B cell (primary cell): ENCODE measurements around the gene UBXN7. TPM values are rescaled to one million over a fixed set of nuclear protein-coding genes. Genes with fewer than 3 reads are reported as not detected.

ENCODE experiments used
- ATAC-seq: fragments of 200-7000 bp; cut with Tn5 transposase; one replicate; pipeline ENCODE4 v1.10.0; 2021; ENCODE audit warnings: low read depth, mild to moderate bottlenecking, moderate number of reproducible peaks, moderate library complexity
- CTCF ChIA-PET: fragments of 350-600 bp; sonication (Branson Sonifier 250); formaldehyde crosslinking; loops from one replicate; lab custom pipeline; 2021; ENCODE audit warnings: antibody characterized with exemption, inconsistent platforms; lab: Charles Lee
- POLR2A ChIA-PET: fragments of 350-600 bp; sonication (Branson Sonifier 250); formaldehyde crosslinking; loops from one replicate; lab custom pipeline; 2021; ENCODE audit warnings: antibody characterized with exemption; lab: Charles Lee
- DNase-seq: peaks from one replicate; pipeline ENCODE4 v3.0.0; 2013
- H2AFZ ChIP-seq: 2 replicates; pipeline ENCODE4 v1.6.1; 2012; ENCODE audit warnings: mild to moderate bottlenecking, low read depth, low read length; ENCODE audit not compliant: insufficient read depth, poor library complexity, severe bottlenecking
- H3K27ac ChIP-seq, 2 donors: 1 replicate in 1 of 2; 2 replicates in 1 of 2; pipeline ENCODE4 v1.5.1; 2012 to 2013; ENCODE audit warnings: low read length in 2 of 2, mild to moderate bottlenecking in 2 of 2, moderate library complexity in 1 of 2
- H3K27me3 ChIP-seq, 4 experiments: fragments of 200-600 bp in 1 of 4; sonication (generic) in 1 of 4; replicated peaks in 1 of 4; 1 replicate in 2 of 4; 2 replicates in 2 of 4; pipeline versions ENCODE4 v1.6.1 to v1.7.0; 2013 to 2016; ENCODE audit warnings: low read length in 3 of 4, mild to moderate bottlenecking in 2 of 4, mixed read lengths in 1 of 4, moderate library complexity in 1 of 4; ENCODE audit not compliant: insufficient read depth in 4 of 4, control insufficient read depth in 3 of 4; ENCODE audit errors: control extremely low read depth in 1 of 4
- H3K36me3 ChIP-seq, 2 experiments: replicated peaks in 1 of 2; 1 replicate in 1 of 2; 2 replicates in 1 of 2; pipeline versions ENCODE4 v1.6.1 to v1.7.1; 2013; ENCODE audit warnings: low read length in 1 of 2; ENCODE audit not compliant: insufficient read depth in 2 of 2, control insufficient read depth in 1 of 2; ENCODE audit errors: control extremely low read depth in 1 of 2, extremely low read depth in 1 of 2
- H3K4me1 ChIP-seq, 2 donors: fragments of 200-600 bp in 1 of 2; sonication (generic) in 1 of 2; 1 replicate in 1 of 2; 2 replicates in 1 of 2; pipeline versions ENCODE4 v1.5.1 to v1.6.1; 2013 to 2017; ENCODE audit warnings: low read length in 2 of 2; ENCODE audit not compliant: control insufficient read depth in 2 of 2, insufficient read depth in 2 of 2
- H3K4me2 ChIP-seq: replicated peaks from 2 replicates; pipeline ENCODE3; 2012; ENCODE audit warnings: mild to moderate bottlenecking, low read depth, low read length; ENCODE audit not compliant: poor library complexity, severe bottlenecking
- H3K4me3 ChIP-seq, 5 experiments: fragments of 200-600 bp in 1 of 5; sonication (generic) in 1 of 5; 1 replicate in 3 of 5; 2 replicates in 2 of 5; pipeline versions ENCODE4 v1.5.1 to v1.7.0; 2011 to 2016; ENCODE audit warnings: low read length in 4 of 5, mild to moderate bottlenecking in 4 of 5, low read depth in 2 of 5, control low read depth in 1 of 5, moderate library complexity in 1 of 5; ENCODE audit not compliant: insufficient read depth in 1 of 5; ENCODE audit errors: control extremely low read depth in 1 of 5, extremely low read depth in 1 of 5
- H3K79me2 ChIP-seq: fragments of 200-600 bp; sonication (generic); one replicate; pipeline ENCODE4 v1.6.0; 2016; ENCODE audit warnings: low read length; ENCODE audit not compliant: control insufficient read depth, insufficient read depth
- H3K9ac ChIP-seq: fragments of 200-600 bp; sonication (generic); 2 replicates; pipeline ENCODE4 v1.6.1; 2017; ENCODE audit warnings: mild to moderate bottlenecking, low read length, moderate library complexity
- H3K9me3 ChIP-seq, 3 donors: one replicate each; pipeline versions ENCODE4 v1.6.1 to v1.7.1; 2013; ENCODE audit warnings: low read length in 2 of 3; ENCODE audit not compliant: control insufficient read depth in 2 of 3, insufficient read depth in 1 of 3; ENCODE audit errors: control extremely low read depth in 1 of 3
- H4K20me1 ChIP-seq: 2 replicates; pipeline ENCODE4 v1.6.0; 2012; ENCODE audit warnings: mild to moderate bottlenecking, low read length; ENCODE audit not compliant: insufficient read depth, control insufficient read depth, poor library complexity, severe bottlenecking
- H3K27ac Mint-ChIP-seq: one replicate; pipeline ENCODE4 v1.8.0; 2021; ENCODE audit warnings: mixed read lengths
- H3K27me3 Mint-ChIP-seq: one replicate; pipeline ENCODE4 v1.8.0; 2021; ENCODE audit warnings: mixed read lengths
- H3K4me1 Mint-ChIP-seq: one replicate; pipeline ENCODE4 v1.8.0; 2021; ENCODE audit warnings: mixed read lengths
- H3K4me3 Mint-ChIP-seq: one replicate; pipeline ENCODE4 v1.8.0; 2021; ENCODE audit warnings: mixed read lengths
- H3K9me3 Mint-ChIP-seq: one replicate; pipeline ENCODE4 v1.8.0; 2022; ENCODE audit warnings: mixed read lengths; ENCODE audit not compliant: insufficient read depth
- EZH2 ChIP-seq: IDR thresholded peaks from 2 replicates; pipeline ENCODE4 v1.6.1; 2012; ENCODE audit warnings: borderline replicate concordance, low read depth, mild to moderate bottlenecking, moderate library complexity, low read length; ENCODE audit not compliant: insufficient read depth, poor library complexity, severe bottlenecking
- WGBS: methylation state at CpG from one replicate; pipeline ENCODE4 v1.1.5; 2013; ENCODE audit warnings: missing lambda C conversion rate; ENCODE audit not compliant: insufficient coverage; 5-methylcytosine and 5-hydroxymethylcytosine counted together
- intact Hi-C: fragments of 100-400 bp; cut with micrococcal nuclease; formaldehyde crosslinking; loops from one replicate; pipeline ENCODE4 v1.10.0; 2022
- polyA plus RNA-seq: library from polyadenylated mRNA; depleted of rRNA; stranded (reverse); fragments of >200 nt; gene quantifications from 2 replicates; pipeline ENCODE4 v1.2.3, GENCODE V29; 2012
- total RNA-seq, 2 donors: library from RNA; stranded (reverse); fragments of 120-200 nt in 1 of 2; gene quantifications; 1 replicate in 1 of 2; 2 replicates in 1 of 2; pipeline versions ENCODE4 v1.2.3 to v1.2.4, GENCODE V29; 2013 to 2022
- TF ChIP-seq, protein P1 (sequence below): fragments of 200-600 bp; IDR thresholded peaks from one replicate; pipeline ENCODE4 v1.8.0; 2022; ENCODE audit warnings: antibody characterized with exemption, mild to moderate bottlenecking

The UBXN7 gene
- total and polyA plus RNA-seq, 2 donors (not counting 1 experiment from before 2014, with no cell fraction given), result 7.4 to 107 TPM

DNA sequence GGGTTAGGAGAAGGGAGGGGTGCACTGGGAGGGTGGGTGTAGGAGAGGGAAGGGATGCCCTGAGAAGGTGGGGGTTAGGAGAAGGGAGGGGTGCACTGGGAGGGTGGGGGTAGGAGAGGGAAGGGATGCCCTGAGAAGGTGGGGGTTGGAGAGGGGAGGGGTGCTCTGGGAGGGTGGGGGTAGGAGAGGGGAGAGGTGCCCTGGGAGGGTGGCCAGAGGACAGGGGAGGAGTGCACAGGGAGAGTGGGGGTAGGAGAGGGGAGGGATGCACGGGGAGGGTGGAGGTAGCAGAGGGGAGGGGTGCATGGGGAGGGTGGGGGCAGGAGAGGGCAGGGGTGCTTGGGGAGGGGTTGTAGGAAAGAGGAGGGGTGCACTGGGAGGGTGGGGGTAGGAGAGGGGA is 97.2 kb downstream of the UBXN7 start:
- Histone ChIP-seq H3K27me3 (no peaks in the 10 kb centered on the region), H4K20me1 (no peaks in the 10 kb centered on the region), H2AFZ (no peak overlapping the region), H3K9ac (no peak overlapping the region), H3K36me3 (no peaks in the 10 kb centered on the region), H3K27ac (no peak overlapping the region), H3K4me3 (no peak overlapping the region), H3K4me1 (no peaks in the 10 kb centered on the region), H3K9me3 (peaks cover 0 to 6% (median 0%) of the 10 kb centered on the region in 3 donors), H3K79me2 (no peaks in the 10 kb centered on the region), H3K4me2 (no peak overlapping the region)
- no peaks in the 10 kb centered on the region for H3K9me3 Mint-ChIP-seq
- no peak for DNase-seq
- no peak overlapping the region for H3K27ac Mint-ChIP-seq
- no CpG with 5 or more reads among the region's 1 CpG for WGBS
- no peak overlapping the region for H3K4me3 Mint-ChIP-seq
- ChIA-PET CTCF (no interaction called here), POLR2A (no interaction called here)
- no peaks in the 10 kb centered on the region for H3K4me1 Mint-ChIP-seq
- TF ChIP-seq EZH2, result no peak
- TF ChIP-seq, protein P1, sequence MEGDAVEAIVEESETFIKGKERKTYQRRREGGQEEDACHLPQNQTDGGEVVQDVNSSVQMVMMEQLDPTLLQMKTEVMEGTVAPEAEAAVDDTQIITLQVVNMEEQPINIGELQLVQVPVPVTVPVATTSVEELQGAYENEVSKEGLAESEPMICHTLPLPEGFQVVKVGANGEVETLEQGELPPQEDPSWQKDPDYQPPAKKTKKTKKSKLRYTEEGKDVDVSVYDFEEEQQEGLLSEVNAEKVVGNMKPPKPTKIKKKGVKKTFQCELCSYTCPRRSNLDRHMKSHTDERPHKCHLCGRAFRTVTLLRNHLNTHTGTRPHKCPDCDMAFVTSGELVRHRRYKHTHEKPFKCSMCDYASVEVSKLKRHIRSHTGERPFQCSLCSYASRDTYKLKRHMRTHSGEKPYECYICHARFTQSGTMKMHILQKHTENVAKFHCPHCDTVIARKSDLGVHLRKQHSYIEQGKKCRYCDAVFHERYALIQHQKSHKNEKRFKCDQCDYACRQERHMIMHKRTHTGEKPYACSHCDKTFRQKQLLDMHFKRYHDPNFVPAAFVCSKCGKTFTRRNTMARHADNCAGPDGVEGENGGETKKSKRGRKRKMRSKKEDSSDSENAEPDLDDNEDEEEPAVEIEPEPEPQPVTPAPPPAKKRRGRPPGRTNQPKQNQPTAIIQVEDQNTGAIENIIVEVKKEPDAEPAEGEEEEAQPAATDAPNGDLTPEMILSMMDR, result no peak
- H3K27me3 Mint-ChIP-seq, result peaks cover 4% of the 10 kb centered on the region
- no peak for ATAC-seq
- intact Hi-C loops, result no loop called here

DNA sequence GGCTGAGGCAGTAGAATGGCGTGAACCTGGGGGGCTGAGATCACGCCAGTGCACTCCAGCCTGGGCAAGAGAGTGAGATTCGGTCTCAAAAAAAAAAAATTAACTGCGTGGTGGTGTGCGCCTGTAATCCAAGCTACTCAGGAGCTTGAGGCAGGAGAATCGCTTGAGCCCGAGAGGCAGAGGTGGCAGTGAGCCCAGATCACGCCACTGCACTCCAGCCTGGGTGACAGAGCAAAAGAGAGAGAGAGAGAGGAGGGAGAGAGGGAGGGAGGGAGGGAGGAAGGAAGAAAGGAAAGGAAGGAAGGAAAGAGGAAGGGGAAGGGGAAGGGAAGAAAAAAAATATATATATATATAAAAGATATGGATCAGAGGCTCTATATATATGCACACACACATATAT is 100.1 kb downstream of the UBXN7 start:
- Mint-ChIP-seq H3K4me1 (no peaks in the 10 kb centered on the region), H3K27me3 (no peaks in the 10 kb centered on the region), H3K9me3 (no peaks in the 10 kb centered on the region), H3K4me3 (no peak overlapping the region), H3K27ac (no peak overlapping the region)
- Histone ChIP-seq H4K20me1 (no peaks in the 10 kb centered on the region), H3K36me3 (no peaks in the 10 kb centered on the region), H2AFZ (no peak overlapping the region), H3K4me3 (no peak overlapping the region), H3K27me3 (no peaks in the 10 kb centered on the region), H3K79me2 (no peaks in the 10 kb centered on the region), H3K9me3 (no peaks in the 10 kb centered on the region), H3K4me1 (no peaks in the 10 kb centered on the region), H3K9ac (no peak overlapping the region), H3K4me2 (no peak overlapping the region), H3K27ac (no peak overlapping the region)
- CTCF ChIA-PET, result interaction anchor here (0.7 kb wide), 1 partner anchor 78 kb away, joined by 3 read pairs; no protein-coding TSS in a partner anchor
- ATAC-seq, result no peak
- no peak for TF ChIP-seq EZH2
- TF ChIP-seq, protein P1, result no peak
- intact Hi-C loops, result no loop called here
- DNase-seq, result no peak
- WGBS, result 97% methylated on average over 8 of the region's 8 CpGs
- POLR2A ChIA-PET, result no interaction called here
